Middle frontal gyrus (tissue), 1 donor: Measurements from ENCODE around the gene SEC14L6.
"Not testable (repeated sequence)": the region's sequence is repeated elsewhere in the genome, so short reads cannot be mapped to it uniquely, and the experiment has no call there.

ENCODE experiments used
- DNase-seq: peaks from one replicate; pipeline ENCODE4 v3.0.0-alpha.2; 2015; ENCODE audit warnings: low spot score; ENCODE audit errors: extremely low spot score

SEC14L6 gene

GRCh38 chr22:30546616-30547015 is at the start of gene SEC14L6:
TSS of gene SEC14L6 (minus strand) at chr22:30546741. CDS start at chr22:30546682, 59 bp downstream.
- DNase-seq, result no peak

GRCh38 chr22:30596199-30596598 is 49.7 kb upstream of the SEC14L6 start:
- no peak for DNase-seq

- DNase-seq, result not testable (repeated sequence)
Observed at GRCh38 chr22:30592360-30592713, 45.8 kb upstream of the SEC14L6 start.

GRCh38 chr22:30591588-30592359 is 45.2 kb upstream of the SEC14L6 start, which contains the start of gene PES1:
TSS of gene PES1 (minus strand) at chr22:30591910. CDS start at chr22:30591833, 77 bp downstream.
- peak; percentile 96 for DNase-seq

GRCh38 chr22:30591191-30591587 is 44.6 kb upstream of the SEC14L6 start:
- DNase-seq, result no peak

GRCh38 chr22:30586414-30586813 is 39.9 kb upstream of the SEC14L6 start:
- DNase-seq, result no peak

GRCh38 chr22:30584441-30584840 is 37.9 kb upstream of the SEC14L6 start:
- no peak for DNase-seq

GRCh38 chr22:30582788-30583545 is 36.4 kb upstream of the SEC14L6 start:
- no peak for DNase-seq

GRCh38 chr22:30582051-30582450 is 35.5 kb upstream of the SEC14L6 start:
- DNase-seq, result no peak

GRCh38 chr22:30580896-30581295 is 34.4 kb upstream of the SEC14L6 start:
- DNase-seq, result no peak

GRCh38 chr22:30578481-30578880 is 31.9 kb upstream of the SEC14L6 start:
- DNase-seq, result no peak

GRCh38 chr22:30575859-30576258 is 29.3 kb upstream of the SEC14L6 start:
- DNase-seq, result no peak

- no peak for DNase-seq
Observed at GRCh38 chr22:30574997-30575671, 28.6 kb upstream of the SEC14L6 start.

GRCh38 chr22:30574095-30574981 is 27.8 kb upstream of the SEC14L6 start, which contains the start of gene GAL3ST1:
TSS of gene GAL3ST1 (minus strand) at chr22:30574665. CDS start at chr22:30557392, 17,273 bp downstream.
- DNase-seq, result peak; percentile 72

GRCh38 chr22:30573594-30574094 is 27.1 kb upstream of the SEC14L6 start:
- no peak for DNase-seq

- no peak for DNase-seq
Observed at GRCh38 chr22:30572840-30573593, 26.5 kb upstream of the SEC14L6 start.

- no peak for DNase-seq
Observed at GRCh38 chr22:30572210-30572609, 25.7 kb upstream of the SEC14L6 start.

GRCh38 chr22:30569674-30570202 is 23.2 kb upstream of the SEC14L6 start:
- DNase-seq, result no peak

GRCh38 chr22:30568137-30568805 is 21.7 kb upstream of the SEC14L6 start:
- no peak for DNase-seq
